Lung (tissue), 12 donors: ENCODE results near the gene FBXO34. TPM values are rescaled to one million over a fixed set of nuclear protein-coding genes. Genes with fewer than 3 reads are reported as not detected.
A peak's percentile ranks its signal among the peaks of the same experiment; 100 is the strongest.

ENCODE experiments used
- ATAC-seq: fragments of 200-7000 bp; cut with Tn5 transposase; one replicate; pipeline ENCODE4 v1.9.1; 2020; ENCODE audit warnings: moderate number of reproducible peaks; ENCODE audit not compliant: insufficient read depth, low FRiP score
- DNase-seq, 3 donors: peaks; one replicate each; pipeline ENCODE4 v3.0.0-alpha.2; 2013 to 2017
- H3K27ac ChIP-seq, 2 donors: one replicate each; pipeline ENCODE4 v1.5.1; 2013; ENCODE audit warnings: mild to moderate bottlenecking in 2 of 2, moderate library complexity in 2 of 2, control low read depth in 1 of 2, inconsistent platforms in 1 of 2, low read depth in 1 of 2, low read length in 1 of 2
- H3K27me3 ChIP-seq, 3 donors: one replicate each; pipeline ENCODE4 v1.5.1; 2013; ENCODE audit warnings: low read length in 2 of 3; ENCODE audit not compliant: control insufficient read depth in 3 of 3, insufficient read depth in 3 of 3
- H3K36me3 ChIP-seq, 4 donors: one replicate each; pipeline ENCODE4 v1.5.1; 2013; ENCODE audit warnings: low read length in 4 of 4, mild to moderate bottlenecking in 1 of 4, moderate library complexity in 1 of 4; ENCODE audit not compliant: control insufficient read depth in 4 of 4, insufficient read depth in 4 of 4
- H3K4me1 ChIP-seq, 5 donors: one replicate each; pipeline ENCODE4 v1.5.1; 2013; ENCODE audit warnings: low read length in 5 of 5, mild to moderate bottlenecking in 2 of 5, moderate library complexity in 1 of 5; ENCODE audit not compliant: control insufficient read depth in 5 of 5, insufficient read depth in 5 of 5
- H3K4me3 ChIP-seq: one replicate; pipeline ENCODE4 v1.5.1; 2013; ENCODE audit warnings: mild to moderate bottlenecking, control low read depth, moderate library complexity
- H3K9ac ChIP-seq, 2 donors: one replicate each; pipeline ENCODE4 v1.5.1; 2013; ENCODE audit warnings: low read length in 2 of 2, control low read depth in 1 of 2; ENCODE audit not compliant: insufficient read depth in 1 of 2
- H3K9me3 ChIP-seq, 4 donors: one replicate each; pipeline ENCODE4 v1.5.1; 2013; ENCODE audit warnings: low read length in 3 of 4, mild to moderate bottlenecking in 1 of 4, moderate library complexity in 1 of 4; ENCODE audit not compliant: control insufficient read depth in 4 of 4, insufficient read depth in 3 of 4
- CTCF ChIP-seq: IDR thresholded peaks from 2 replicates; pipeline ENCODE4 v1.5.1; 2012; ENCODE audit warnings: mild to moderate bottlenecking; ENCODE audit errors: control extremely low read depth, extremely low read depth
- WGBS, 2 donors: extraction: QIAGEN DNeasy Blood & Tissue Kit; methylation state at CpG; one replicate each; pipeline ENCODE4 v1.1.7; 2013; 5-methylcytosine and 5-hydroxymethylcytosine counted together
- polyA plus RNA-seq, 2 donors: library from polyadenylated mRNA; stranded (reverse); fragments of 200-250 nt; gene quantifications; one replicate each; pipeline ENCODE4 v1.2.1, GENCODE V29; 2013
- total RNA-seq, 2 donors: library from RNA; depleted of rRNA in 1 of 2; stranded (reverse); fragments of >200 nt in 1 of 2; gene quantifications; one replicate each; pipeline ENCODE4 v1.2.1, GENCODE V29; 2014 to 2021
- donor health status: control.
- donor health status: control.
- donor health status: Bipolar disorder and iron deficiency.
- donor health status: healthy.
- donor health status: DM: yes; HTN: yes; CAD: no.

FBXO34 gene
- total and polyA plus RNA-seq, 4 donors: 14.0 to 59.4 (median 22.2) TPM

GRCh38 chr14:55271572-55272298 is 514 bp downstream of the FBXO34 start:
- Histone ChIP-seq H3K27ac (peak overlapping the region; percentile 92 to 99), H3K9me3 (no peaks in the 10 kb centered on the region), H3K9ac (peak overlapping the region; percentile 81 to 94), H3K4me3 (peak overlapping the region; percentile 97), H3K27me3 (no peaks in the 10 kb centered on the region), H3K4me1 (peaks cover 2 to 21% (median 9%) of the 10 kb centered on the region in 5 donors), H3K36me3 (no peaks in the 10 kb centered on the region)
- ATAC-seq (peak; percentile 1), DNase-seq (peak; percentile 88 to 89 (median 89))
- TF ChIP-seq CTCF: no peak
- WGBS, 2 donors: 0% methylated on average over 41 to 80 of the region's 80 CpGs

- Histone ChIP-seq H3K4me1 (peaks cover 5 to 21% (median 9%) of the 10 kb centered on the region in 5 donors), H3K27ac (peak overlapping the region in 1 of 2 donors; percentile 92), H3K27me3 (no peaks in the 10 kb centered on the region), H3K9ac (peak overlapping the region; percentile 81 to 94), H3K4me3 (peak overlapping the region; percentile 97), H3K36me3 (no peaks in the 10 kb centered on the region), H3K9me3 (no peaks in the 10 kb centered on the region)
- no peak for ATAC-seq
- WGBS, 2 donors: 2 to 4% methylated on average over 1 of the region's 1 CpG
- peak in 1 of 3 donors; percentile 22 for DNase-seq
- no peak for TF ChIP-seq CTCF
Measured at GRCh38 chr14:55272387-55272786, 1.2 kb downstream of the FBXO34 start.

GRCh38 chr14:55272922-55273321 is 1.7 kb downstream of the FBXO34 start:
- no peaks in the 10 kb centered on the region for H3K27me3 ChIP-seq
- no peak for TF ChIP-seq CTCF
- H3K36me3 ChIP-seq: no peaks in the 10 kb centered on the region
- DNase-seq (peak in 1 of 3 donors; percentile 22), ATAC-seq (no peak)
- peaks cover 5 to 21% (median 11%) of the 10 kb centered on the region in 5 donors for H3K4me1 ChIP-seq
- H3K9me3 ChIP-seq: no peaks in the 10 kb centered on the region
- H3K9ac ChIP-seq: peak overlapping the region in 1 of 2 donors; percentile 81
- 31 to 32% methylated on average over 2 of the region's 2 CpGs for WGBS, 2 donors
- peak overlapping the region in 1 of 2 donors; percentile 84 for H3K27ac ChIP-seq
- no peak overlapping the region for H3K4me3 ChIP-seq
